VCaP (cell line): ENCODE measurements around the gene CENPV.
"Not testable (repeated sequence)": the region's sequence is repeated elsewhere in the genome, so short reads cannot be mapped to it uniquely, and the experiment has no call there.

ENCODE experiments used
- H3K27ac ChIP-seq: fragments of 450-650 bp; 2 replicates; pipeline ENCODE4 v1.5.1; 2017
- CTCF ChIP-seq: fragments of 450-650 bp; conservative IDR thresholded peaks from 2 replicates; pipeline ENCODE4 v1.5.1; 2017; ENCODE audit warnings: mild to moderate bottlenecking, moderate library complexity

Gene CENPV

DNA sequence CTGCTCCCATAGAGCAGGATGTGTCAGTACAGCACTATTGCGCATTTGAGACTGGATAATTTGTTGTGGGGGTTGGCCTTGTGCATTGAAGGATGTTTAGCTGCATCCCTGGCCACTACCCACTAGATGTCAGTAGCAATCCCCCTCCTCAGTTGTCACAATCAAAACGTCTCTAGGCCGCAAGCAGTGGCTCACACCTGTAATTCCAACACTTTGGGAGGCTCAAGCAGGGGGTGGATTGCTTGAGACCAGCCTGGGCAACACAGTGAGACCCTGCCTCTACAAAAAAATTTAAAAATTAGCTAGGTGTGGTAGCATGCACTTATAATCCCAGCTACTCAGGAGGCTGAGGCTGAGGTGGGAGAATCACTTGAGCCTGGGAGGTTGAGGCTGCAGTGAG, 48.4 kb downstream of the CENPV start:
- peak; percentile 79 for TF ChIP-seq CTCF
- no peak overlapping the region for H3K27ac ChIP-seq

DNA sequence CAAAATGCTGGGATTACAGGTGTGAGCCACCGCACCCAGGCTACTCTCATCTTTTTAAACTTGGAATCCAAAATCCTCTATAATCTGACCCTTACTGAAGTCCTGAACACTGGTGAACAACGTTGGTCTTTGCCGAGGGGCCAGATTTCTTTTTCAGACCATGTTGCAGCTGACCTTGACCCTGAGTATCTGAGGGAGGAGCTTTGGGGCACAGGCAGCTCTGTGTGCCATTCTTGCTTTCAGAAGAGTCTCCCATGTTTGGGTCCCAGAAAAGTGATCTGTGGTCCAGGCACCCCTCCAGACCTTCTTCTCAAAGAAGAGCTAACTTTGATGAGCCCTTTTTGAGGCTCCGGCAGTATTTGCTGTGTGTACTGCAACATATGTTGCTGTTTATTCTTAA, 50.4 kb downstream of the CENPV start:
- no peak overlapping the region for H3K27ac ChIP-seq
- no peak for TF ChIP-seq CTCF

DNA sequence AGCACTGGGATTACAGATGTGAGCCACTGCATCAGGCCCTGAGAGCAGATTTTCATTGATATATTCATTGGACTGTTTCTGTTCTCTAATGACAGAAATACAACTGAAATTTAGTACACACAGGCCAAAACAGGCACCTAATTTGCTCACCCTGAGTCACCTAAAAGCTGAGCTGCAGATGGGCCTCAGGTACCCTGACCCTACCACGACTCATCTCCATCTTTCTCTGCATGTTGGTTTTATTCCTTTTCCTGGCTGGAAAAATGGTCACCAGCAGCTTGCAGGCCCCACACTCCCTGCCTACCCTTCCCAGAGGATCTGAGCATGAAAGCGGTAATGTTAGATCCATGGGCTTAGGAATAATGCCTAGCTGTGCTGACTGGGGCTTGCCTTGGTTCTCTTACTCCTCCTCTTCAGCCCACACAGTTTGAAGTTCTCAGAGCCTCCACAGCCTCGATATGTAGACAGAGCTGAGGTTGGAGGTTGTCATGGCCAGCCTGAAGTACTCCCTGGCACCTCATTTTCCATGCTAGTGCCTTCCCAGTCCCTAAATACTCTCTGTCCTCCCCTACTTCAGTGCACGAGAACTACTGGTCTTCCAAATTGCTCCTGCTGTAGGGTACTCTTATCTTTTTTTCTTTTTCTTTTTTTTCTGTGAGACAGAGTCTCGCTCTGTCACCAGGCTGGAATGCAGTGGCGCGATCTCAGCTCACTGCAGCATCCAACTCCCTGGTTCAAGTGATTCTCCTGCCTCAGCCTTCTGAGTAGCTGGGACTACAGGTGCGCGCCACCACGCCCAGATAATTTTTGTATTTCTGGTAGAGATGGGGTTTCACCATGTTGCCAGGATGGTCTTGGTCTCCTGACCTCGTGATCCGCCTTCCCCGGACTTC, 51.1 kb downstream of the CENPV start:
- no peak overlapping the region for H3K27ac ChIP-seq
- no peak for TF ChIP-seq CTCF

DNA sequence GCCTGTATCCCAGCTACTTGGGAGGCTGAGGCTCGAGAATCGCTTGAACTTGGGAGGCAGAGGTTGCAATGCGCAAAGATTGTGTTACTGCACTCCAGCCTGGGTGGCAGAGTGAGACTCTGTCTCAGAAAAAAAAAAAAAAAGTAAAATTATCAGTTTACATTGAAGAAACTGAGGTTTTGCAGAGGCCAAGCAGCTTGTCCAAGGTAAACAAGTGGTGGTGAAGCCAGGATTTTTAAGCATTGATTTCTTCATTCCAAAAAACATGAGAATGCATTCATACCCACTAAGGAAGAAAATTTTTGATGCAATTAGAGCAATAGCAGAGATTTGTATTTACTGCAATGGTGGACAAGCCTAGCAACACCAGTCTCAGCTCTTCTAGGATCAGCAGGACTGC, 52.7 kb downstream of the CENPV start:
- no peak for TF ChIP-seq CTCF
- H3K27ac ChIP-seq: no peak overlapping the region

DNA sequence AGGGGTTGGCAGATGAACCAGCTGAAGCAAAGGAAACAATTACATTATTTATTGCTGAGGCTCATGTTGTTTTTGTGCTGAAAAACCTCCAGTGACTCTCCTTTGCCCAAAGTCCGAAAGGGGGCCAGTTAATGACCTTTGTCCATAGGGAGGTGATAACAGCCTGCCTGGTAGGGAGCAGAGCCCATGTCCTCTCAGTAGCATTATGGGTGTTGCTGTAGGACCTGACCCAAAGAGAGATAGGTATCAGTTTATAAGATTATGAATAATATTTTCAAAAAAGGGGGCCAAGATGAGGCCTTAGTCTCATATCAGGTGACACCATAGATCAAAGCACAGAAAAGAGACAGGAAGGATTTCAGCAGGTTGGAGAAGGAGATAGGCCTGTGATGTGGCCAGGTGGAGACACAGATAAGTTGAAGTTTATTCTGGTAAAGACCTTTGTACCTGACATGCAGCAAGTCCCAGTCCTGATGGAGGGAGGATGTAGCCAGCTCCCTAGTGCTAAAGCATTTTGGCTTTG, 55.1 kb downstream of the CENPV start:
- no peak overlapping the region for H3K27ac ChIP-seq
- TF ChIP-seq CTCF: no peak

DNA sequence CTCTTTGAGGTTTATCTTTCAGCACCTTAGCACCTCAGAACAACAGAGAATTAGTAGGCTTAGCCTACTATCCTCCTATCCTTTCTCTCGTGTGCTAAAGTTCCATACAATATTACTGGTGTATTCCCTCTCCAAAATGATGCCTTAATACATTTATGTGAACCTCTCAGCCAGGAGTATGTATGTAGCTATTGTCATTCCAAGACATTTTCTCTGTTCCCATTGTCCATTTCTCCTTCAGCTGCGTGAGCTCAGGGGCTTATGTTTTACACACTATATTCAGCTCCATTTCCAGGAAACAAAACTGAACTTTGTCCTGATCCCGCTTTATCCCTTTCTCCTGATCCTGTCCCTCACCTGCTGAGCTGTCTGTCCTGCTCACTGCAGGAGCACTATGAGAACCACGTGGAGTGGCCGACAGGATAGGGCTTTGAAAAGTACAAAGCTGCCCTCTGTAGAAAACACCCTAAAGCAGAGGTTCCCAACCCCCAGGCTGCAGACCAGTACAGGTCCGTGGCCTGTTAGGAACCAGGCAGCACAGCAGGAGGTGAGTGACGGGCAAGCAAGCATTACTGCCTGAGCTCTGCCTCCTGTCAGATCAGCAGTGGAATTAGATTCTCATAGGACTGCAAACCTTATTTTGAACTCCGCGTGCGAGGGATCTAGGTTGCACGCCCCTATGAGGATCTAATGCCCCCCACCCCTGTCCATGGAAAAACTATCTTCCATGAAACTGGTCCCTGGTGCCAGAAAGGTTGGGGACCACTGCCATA, 55.7 kb downstream of the CENPV start:
- no peak for TF ChIP-seq CTCF
- H3K27ac ChIP-seq: no peak overlapping the region

DNA sequence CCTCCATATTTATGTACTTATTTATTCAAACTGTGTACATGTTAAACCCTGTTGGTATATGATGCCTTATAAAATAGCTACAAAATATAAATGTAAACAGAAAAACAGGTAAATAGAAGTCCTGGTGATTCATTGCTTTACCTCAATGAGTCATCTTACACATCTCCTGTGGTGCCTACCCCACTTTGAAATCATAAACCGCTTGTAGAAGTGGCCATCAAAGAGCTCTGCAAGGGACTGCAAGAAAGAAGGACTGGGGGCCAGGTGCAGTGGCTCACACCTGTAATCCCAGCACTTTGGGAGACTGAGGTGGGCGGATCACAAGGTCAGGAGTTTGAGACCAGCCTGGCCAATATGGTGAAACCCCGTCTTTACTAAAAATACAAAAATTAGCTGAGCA, 57.2 kb downstream of the CENPV start:
- not testable (repeated sequence) for H3K27ac ChIP-seq
